ENCODE data around the gene UBE2O. TPM values are rescaled to one million over a fixed set of nuclear protein-coding genes. Genes with fewer than 3 reads are reported as not detected.

The UBE2O gene
- total RNA-seq, 1 donor from 2014 or later: 12.6 TPM

- Histone ChIP-seq H3K27me3 (ENCODE audit: control insufficient read depth, insufficient read depth, low read length) (no peaks in the 10 kb centered on the region), H3K4me3 (ENCODE audit: low read depth, low read length) (peak within 1 kb of the TSS; percentile 51), H3K36me3 (ENCODE audit: control insufficient read depth, insufficient read depth, low read length) (no peaks in the 10 kb centered on the region)
- no peak for TF ChIP-seq CTCF (IDR thresholded peaks at IDR 0.05; ENCODE audit: insufficient read depth, low read length, poor library complexity, severe bottlenecking)
- no peak for DNase-seq (ENCODE audit: low read depth)
Observed at GRCh38 chr17:76384222-76384986, 68.5 kb downstream of the UBE2O start, which contains the start of gene SPHK1. Gene SPHK1 (plus strand): TSS chr17:76384609. CDS start chr17:76385645, 1,036 bp downstream.

- TF ChIP-seq CTCF (IDR thresholded peaks at IDR 0.05; ENCODE audit: insufficient read depth, low read length, poor library complexity, severe bottlenecking): peak; percentile 31
- H3K36me3 ChIP-seq (ENCODE audit: control insufficient read depth, insufficient read depth, low read length): no peaks in the 10 kb centered on the region
- peak overlapping the region; percentile 51 for H3K4me3 ChIP-seq (ENCODE audit: low read depth, low read length)
- DNase-seq (ENCODE audit: low read depth): no peak
- no peaks in the 10 kb centered on the region for H3K27me3 ChIP-seq (ENCODE audit: control insufficient read depth, insufficient read depth, low read length)
Observed at GRCh38 chr17:76383546-76384221, 69.3 kb downstream of the UBE2O start.

- TF ChIP-seq CTCF (IDR thresholded peaks at IDR 0.05; ENCODE audit: insufficient read depth, low read length, poor library complexity, severe bottlenecking): no peak
- Histone ChIP-seq H3K27me3 (ENCODE audit: control insufficient read depth, insufficient read depth, low read length) (no peaks in the 10 kb centered on the region), H3K4me3 (ENCODE audit: low read depth, low read length) (peak overlapping the region; percentile 51), H3K36me3 (ENCODE audit: control insufficient read depth, insufficient read depth, low read length) (no peaks in the 10 kb centered on the region)
- no peak for DNase-seq (ENCODE audit: low read depth)
Observed at GRCh38 chr17:76382803-76383545, 70.0 kb downstream of the UBE2O start.

GRCh38 chr17:76382351-76382802 is 70.6 kb downstream of the UBE2O start:
- no peak for DNase-seq (ENCODE audit: low read depth)
- no peak for TF ChIP-seq CTCF (IDR thresholded peaks at IDR 0.05; ENCODE audit: insufficient read depth, low read length, poor library complexity, severe bottlenecking)
- H3K27me3 ChIP-seq (ENCODE audit: control insufficient read depth, insufficient read depth, low read length): no peaks in the 10 kb centered on the region

GRCh38 chr17:76381633-76382350 is 71.2 kb downstream of the UBE2O start:
- no peak for TF ChIP-seq CTCF (IDR thresholded peaks at IDR 0.05; ENCODE audit: insufficient read depth, low read length, poor library complexity, severe bottlenecking)
- Histone ChIP-seq H3K36me3 (ENCODE audit: control insufficient read depth, insufficient read depth, low read length) (no peaks in the 10 kb centered on the region), H3K4me3 (ENCODE audit: low read depth, low read length) (no peak overlapping the region), H3K27me3 (ENCODE audit: control insufficient read depth, insufficient read depth, low read length) (no peaks in the 10 kb centered on the region)
- no peak for DNase-seq (ENCODE audit: low read depth)

More at GRCh38 chr17:76382351-76382802, 70.6 kb downstream of the UBE2O start:
- H3K4me3 ChIP-seq (ENCODE audit: low read depth, low read length): peak overlapping the region; percentile 51
- H3K36me3 ChIP-seq (ENCODE audit: control insufficient read depth, insufficient read depth, low read length): no peaks in the 10 kb centered on the region
